ENCODE results near the gene APBA1. TPM values are rescaled to one million over a fixed set of nuclear protein-coding genes. Genes with fewer than 3 reads are reported as not detected.

The APBA1 gene
- total RNA-seq, 8 experiments from 2014 or later: 0.73 to 30.5 (median 15.7) TPM

DNA sequence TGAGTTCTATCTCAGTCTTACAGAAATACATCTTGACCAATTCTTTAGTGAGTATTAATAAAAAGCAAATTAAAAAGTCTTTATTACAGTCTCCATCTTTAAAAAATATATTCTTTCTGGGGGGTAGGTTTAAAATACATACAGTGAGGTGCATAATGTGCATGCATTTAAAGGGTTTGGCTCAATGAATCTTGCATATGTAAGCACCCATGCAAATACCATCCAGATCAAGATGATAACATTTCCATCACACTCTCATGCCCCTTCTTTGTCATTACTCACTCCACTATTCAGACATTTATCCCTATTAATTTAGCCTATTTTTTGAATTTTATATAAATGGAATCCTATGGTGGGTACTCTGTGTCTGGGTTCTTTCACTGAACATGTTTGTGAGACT lies 113.0 kb downstream of the APBA1 start:
- in situ Hi-C loops (cut with MboI; ENCODE audit: low pct_unique_long_range_greater_than_20kb in 2 of 9, low sequenced_read_pairs in 9 of 9, unreplicated experiment in 9 of 9): loop anchor here in 1 of 9 experiments (25.0 kb wide), 1 partner anchor 153 kb away; no protein-coding TSS in a partner anchor
- no peak overlapping the region for H3K27ac ChIP-seq
- no peak overlapping the region for H3K4me3 ChIP-seq
- no peaks in the 10 kb centered on the region for H3K4me1 ChIP-seq (replicated peaks in 1 of 2)
- peak in 3 of 8 experiments; percentile 18 to 85 (median 61) for ATAC-seq (replicated peaks in 6 of 8)

GRCh38 chr9:69556707-69557106 lies 115.5 kb downstream of the APBA1 start:
- ATAC-seq (replicated peaks in 6 of 8): no peak
- in situ Hi-C loops (cut with MboI; ENCODE audit: low pct_unique_long_range_greater_than_20kb in 2 of 9, low sequenced_read_pairs in 9 of 9, unreplicated experiment in 9 of 9): loop anchor here in 1 of 9 experiments (25.0 kb wide), 1 partner anchor 156 kb away; no protein-coding TSS in a partner anchor
- H3K4me3 ChIP-seq: no peak overlapping the region
- H3K27ac ChIP-seq: no peak overlapping the region
- H3K4me1 ChIP-seq (replicated peaks in 1 of 2): no peaks in the 10 kb centered on the region
- WGBS, 10 experiments: 75 to 100% (median 88%) methylated on average over 1 to 4 of the region's 4 CpGs; no CpG with 5 or more reads in 1 of the 10 experiments

DNA sequence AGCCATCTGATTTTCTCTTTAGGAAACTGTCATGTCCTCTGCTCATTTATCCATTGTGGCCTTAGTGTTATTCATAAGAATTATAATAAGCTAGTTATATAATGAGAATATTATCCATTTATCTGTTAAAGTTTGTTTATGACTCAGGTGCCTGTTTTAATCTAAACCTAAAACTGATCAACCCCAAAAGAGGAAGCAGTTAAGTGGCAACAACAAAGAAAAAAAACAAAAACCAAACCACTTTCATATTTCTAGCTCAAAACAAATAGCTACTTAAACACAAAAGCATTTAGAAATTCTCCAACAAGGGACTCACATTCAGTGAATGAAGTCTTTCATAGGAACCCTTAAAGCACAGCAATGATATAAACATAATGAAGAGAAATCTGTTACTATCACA lies 116.4 kb downstream of the APBA1 start:
- in situ Hi-C loops (cut with MboI; ENCODE audit: low pct_unique_long_range_greater_than_20kb in 2 of 9, low sequenced_read_pairs in 9 of 9, unreplicated experiment in 9 of 9): loop anchor here in 1 of 9 experiments (25.0 kb wide), 1 partner anchor 156 kb away; no protein-coding TSS in a partner anchor
- Histone ChIP-seq H3K4me3 (no peak overlapping the region), H3K27ac (no peak overlapping the region), H3K4me1 (replicated peaks in 1 of 2) (no peaks in the 10 kb centered on the region)
- no peak for ATAC-seq (replicated peaks in 6 of 8)

- no peak overlapping the region for H3K4me3 ChIP-seq
- no peaks in the 10 kb centered on the region for H3K4me1 ChIP-seq (replicated peaks in 1 of 2)
- H3K27ac ChIP-seq: no peak overlapping the region
- WGBS, 10 experiments: 15 to 100% (median 84%) methylated on average over 1 to 6 of the region's 6 CpGs
- in situ Hi-C loops (cut with MboI; ENCODE audit: low pct_unique_long_range_greater_than_20kb in 2 of 9, low sequenced_read_pairs in 9 of 9, unreplicated experiment in 9 of 9): loop anchor here in 1 of 9 experiments (25.0 kb wide), 1 partner anchor 157 kb away; no protein-coding TSS in a partner anchor
- ATAC-seq (replicated peaks in 6 of 8): peak in 3 of 8 experiments; percentile 66 to 97 (median 86)
These were observed 117.2 kb downstream of the APBA1 start for GRCh38 chr9:69554945-69555344.

- peak in 3 of 8 experiments; percentile 29 to 57 (median 45) for ATAC-seq (replicated peaks in 6 of 8)
- H3K4me3 ChIP-seq: no peak overlapping the region
- WGBS, 10 experiments: 2 to 40% (median 9%) methylated on average over 1 to 13 of the region's 14 CpGs
- in situ Hi-C loops (cut with MboI; ENCODE audit: low pct_unique_long_range_greater_than_20kb in 2 of 9, low sequenced_read_pairs in 9 of 9, unreplicated experiment in 9 of 9): loop anchor here in 3 of 9 experiments (10.0 to 25.0 kb wide), 4 partner anchors 112 to 163 kb away; no protein-coding TSS in a partner anchor
- H3K4me1 ChIP-seq (replicated peaks in 1 of 2): peaks cover 0 to 2% of the 10 kb centered on the region in 2 donors
- H3K27ac ChIP-seq: no peak overlapping the region
These were observed 122.6 kb downstream of the APBA1 start for GRCh38 chr9:69549310-69550202.

- Histone ChIP-seq H3K27ac (no peak overlapping the region), H3K4me1 (replicated peaks in 1 of 2) (peaks cover 0 to 2% of the 10 kb centered on the region in 2 donors), H3K4me3 (no peak overlapping the region)
- 0 to 73% (median 62%) methylated on average over 1 to 3 of the region's 3 CpGs; no CpG with 5 or more reads in 4 of the 10 experiments for WGBS, 10 experiments
- no peak for ATAC-seq (replicated peaks in 6 of 8)
- in situ Hi-C loops (cut with MboI; ENCODE audit: low pct_unique_long_range_greater_than_20kb in 2 of 9, low sequenced_read_pairs in 9 of 9, unreplicated experiment in 9 of 9): loop anchor here in 3 of 9 experiments (10.0 to 25.0 kb wide), 3 partner anchors 111 to 136 kb away; no protein-coding TSS in a partner anchor
These were observed 123.5 kb downstream of the APBA1 start for GRCh38 chr9:69548681-69549080.

DNA sequence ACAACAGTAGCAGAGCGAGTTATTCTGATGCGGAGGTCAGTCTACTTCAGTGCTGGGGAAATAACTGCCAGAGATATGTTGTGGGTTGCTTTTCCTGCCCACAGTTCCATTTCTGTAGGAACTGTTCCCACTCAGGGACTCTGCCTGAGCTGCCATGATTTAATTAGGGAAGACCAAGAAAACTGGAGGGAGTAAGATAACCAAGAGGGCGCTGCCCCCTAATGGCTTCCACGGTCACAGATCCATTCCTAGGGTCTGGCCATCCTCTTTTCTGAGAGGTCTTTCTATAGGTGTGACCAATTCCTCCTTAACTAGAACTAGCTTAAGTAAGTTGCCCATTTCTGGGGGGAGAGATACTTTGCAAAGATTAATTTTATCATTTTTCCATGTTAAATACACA lies 125.9 kb downstream of the APBA1 start:
- peak in 2 of 8 experiments; percentile 59 to 62 for ATAC-seq (replicated peaks in 6 of 8)
- in situ Hi-C loops (cut with MboI; ENCODE audit: low pct_unique_long_range_greater_than_20kb in 2 of 9, low sequenced_read_pairs in 9 of 9, unreplicated experiment in 9 of 9): loop anchor here in 3 of 9 experiments (10.0 to 25.0 kb wide), 3 partner anchors 109 to 134 kb away; no protein-coding TSS in a partner anchor
- H3K4me1 ChIP-seq (replicated peaks in 1 of 2): peaks cover 8 to 19% of the 10 kb centered on the region in 2 donors

DNA sequence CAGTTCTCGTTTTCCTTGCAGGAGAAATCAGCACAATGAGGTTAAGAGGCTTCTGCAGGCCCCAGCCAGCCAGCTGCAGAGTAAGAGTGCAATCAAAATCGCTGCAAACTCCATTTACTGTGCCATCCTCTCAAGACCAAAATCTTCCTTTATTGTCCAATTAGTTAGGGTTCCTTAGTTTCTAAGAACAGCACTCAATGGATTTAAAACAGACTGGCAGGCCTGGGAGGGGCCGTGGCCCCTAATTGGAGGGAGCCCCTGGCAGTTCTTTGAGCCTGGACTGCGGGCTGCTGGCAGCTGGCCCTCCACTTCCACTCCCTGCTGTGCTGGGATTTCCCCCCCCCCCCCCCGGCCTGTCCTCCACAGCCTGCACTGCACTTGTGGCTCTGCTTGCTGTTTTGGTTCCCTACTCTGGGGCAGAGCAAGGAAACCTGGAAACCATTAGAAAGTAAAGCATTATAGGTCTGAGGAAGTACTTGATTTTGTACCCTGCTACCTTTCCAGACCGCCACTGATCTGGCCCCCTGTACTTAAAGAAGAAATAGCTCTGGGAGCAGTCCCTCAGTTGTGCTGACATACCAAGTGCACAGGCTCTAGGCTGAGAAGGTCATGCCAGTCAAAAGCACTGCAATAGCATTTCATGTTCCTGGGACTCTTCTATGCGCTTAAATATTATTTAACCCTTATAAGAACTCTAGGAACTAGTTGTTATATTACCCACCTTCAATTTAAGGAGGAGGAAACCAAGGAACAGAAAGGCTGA lies 129.0 kb downstream of the APBA1 start:
- Histone ChIP-seq H3K4me3 (no peak overlapping the region), H3K27ac (peak overlapping the region in 1 of 2 donors; percentile 30), H3K4me1 (replicated peaks in 1 of 2) (peaks cover 8 to 19% of the 10 kb centered on the region in 2 donors)
- in situ Hi-C loops (cut with MboI; ENCODE audit: low pct_unique_long_range_greater_than_20kb in 2 of 9, low sequenced_read_pairs in 9 of 9, unreplicated experiment in 9 of 9): loop anchor here in 3 of 9 experiments (10.0 to 25.0 kb wide), 3 partner anchors 106 to 131 kb away; no protein-coding TSS in a partner anchor
- ATAC-seq (replicated peaks in 6 of 8): peak in 7 of 8 experiments; percentile 35 to 95 (median 87)
- 0 to 83% (median 39%) methylated on average over 1 to 5 of the region's 7 CpGs; no CpG with 5 or more reads in 1 of the 10 experiments for WGBS, 10 experiments

More for the DNA sequence above, 125.9 kb downstream of the APBA1 start:
- no peak overlapping the region for H3K27ac ChIP-seq
- WGBS, 10 experiments: 67 to 100% (median 87%) methylated on average over 1 to 4 of the region's 4 CpGs; no CpG with 5 or more reads in 1 of the 10 experiments
- H3K4me3 ChIP-seq: no peak overlapping the region

DNA sequence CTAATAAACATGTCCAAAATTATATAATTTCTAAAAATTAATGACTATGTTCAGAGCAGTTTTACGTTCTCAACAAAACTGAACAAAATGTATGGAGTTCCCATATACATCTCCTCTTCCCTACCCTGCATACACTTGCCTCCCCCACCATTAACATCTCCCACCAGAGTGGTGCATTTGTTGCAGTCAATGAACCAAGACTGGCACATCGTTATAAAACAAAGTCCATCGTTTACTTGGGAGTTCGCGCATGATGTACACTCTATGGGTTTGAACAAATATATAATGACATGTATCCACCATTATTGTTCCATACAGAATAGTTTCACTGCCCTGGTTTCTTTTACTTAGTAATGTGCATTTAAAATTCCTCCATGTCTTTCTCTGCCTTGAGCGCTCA lies 130.1 kb downstream of the APBA1 start:
- no peak overlapping the region for H3K4me3 ChIP-seq
- H3K27ac ChIP-seq: no peak overlapping the region
- in situ Hi-C loops (cut with MboI; ENCODE audit: low pct_unique_long_range_greater_than_20kb in 2 of 9, low sequenced_read_pairs in 9 of 9, unreplicated experiment in 9 of 9): loop anchor here in 3 of 9 experiments (10.0 to 25.0 kb wide), 3 partner anchors 105 to 130 kb away; no protein-coding TSS in a partner anchor
- no peak for ATAC-seq (replicated peaks in 6 of 8)
- H3K4me1 ChIP-seq (replicated peaks in 1 of 2): peaks cover 8 to 19% of the 10 kb centered on the region in 2 donors
- WGBS, 10 experiments: 55 to 100% (median 75%) methylated on average over 1 to 6 of the region's 6 CpGs; no CpG with 5 or more reads in 1 of the 10 experiments

- H3K27ac ChIP-seq: no peak overlapping the region
- WGBS, 10 experiments: 17 to 90% (median 53%) methylated on average over 1 of the region's 1 CpG; no CpG with 5 or more reads in 1 of the 10 experiments
- in situ Hi-C loops (cut with MboI; ENCODE audit: low pct_unique_long_range_greater_than_20kb in 2 of 9, low sequenced_read_pairs in 9 of 9, unreplicated experiment in 9 of 9): loop anchor here in 2 of 9 experiments (25.0 kb wide), 2 partner anchors 99 to 124 kb away; no protein-coding TSS in a partner anchor
- H3K4me3 ChIP-seq: no peak overlapping the region
- no peaks in the 10 kb centered on the region for H3K4me1 ChIP-seq (replicated peaks in 1 of 2)
- ATAC-seq (replicated peaks in 6 of 8): no peak
These were observed 136.3 kb downstream of the APBA1 start for GRCh38 chr9:69535911-69536310.

- H3K4me1 ChIP-seq (replicated peaks in 1 of 2): no peaks in the 10 kb centered on the region
- WGBS, 10 experiments: 8 to 80% (median 67%) methylated on average over 1 of the region's 1 CpG; no CpG with 5 or more reads in 3 of the 10 experiments
- in situ Hi-C loops (cut with MboI; ENCODE audit: low pct_unique_long_range_greater_than_20kb in 2 of 9, low sequenced_read_pairs in 9 of 9, unreplicated experiment in 9 of 9): loop anchor here in 2 of 9 experiments (25.0 kb wide), 2 partner anchors 98 to 123 kb away; no protein-coding TSS in a partner anchor
- H3K4me3 ChIP-seq: no peak overlapping the region
- H3K27ac ChIP-seq: no peak overlapping the region
- ATAC-seq (replicated peaks in 6 of 8): no peak
These were observed 136.8 kb downstream of the APBA1 start for GRCh38 chr9:69535286-69535832.

DNA sequence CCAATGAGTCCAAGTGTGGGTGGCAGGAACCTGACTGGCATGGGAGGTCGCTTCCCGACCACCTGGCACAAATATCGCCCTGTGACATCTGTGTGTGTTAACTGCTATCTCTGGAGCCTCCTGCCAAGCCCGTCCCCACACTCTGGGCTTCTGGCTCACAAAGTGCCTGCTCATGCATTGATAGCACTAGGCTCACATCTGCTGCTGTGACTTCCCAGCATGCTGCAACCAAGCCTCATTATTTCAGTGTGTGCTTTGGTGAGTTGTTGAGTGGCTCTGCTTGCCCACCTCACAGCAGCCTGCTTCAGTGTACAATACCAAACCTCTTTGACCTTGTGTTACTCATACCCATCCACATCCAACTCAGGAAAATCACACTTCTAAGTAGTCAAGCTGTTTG lies 139.8 kb downstream of the APBA1 start:
- 78 to 80% methylated on average over 2 to 4 of the region's 4 CpGs; no CpG with 5 or more reads in 8 of the 10 experiments for WGBS, 10 experiments
- in situ Hi-C loops (cut with MboI; ENCODE audit: low pct_unique_long_range_greater_than_20kb in 2 of 9, low sequenced_read_pairs in 9 of 9, unreplicated experiment in 9 of 9): loop anchor here in 2 of 9 experiments (25.0 kb wide), 2 partner anchors 95 to 120 kb away; no protein-coding TSS in a partner anchor
- no peaks in the 10 kb centered on the region for H3K4me1 ChIP-seq (replicated peaks in 1 of 2)
- H3K4me3 ChIP-seq: no peak overlapping the region
- peak in 5 of 8 experiments; percentile 38 to 79 (median 63) for ATAC-seq (replicated peaks in 6 of 8)
- no peak overlapping the region for H3K27ac ChIP-seq

All from motor neuron (in vitro differentiated cells).